Astrocyte (in vitro differentiated cells and primary cell): ENCODE data around the gene M6PR. TPM values are rescaled to one million over a fixed set of nuclear protein-coding genes. Genes with fewer than 3 reads are reported as not detected.

Experiments used
- DNase-seq: peaks from one replicate; pipeline ENCODE4 v3.0.0-alpha.2; 2010; ENCODE audit warnings: low read depth
- FAIRE-seq: peaks from 2 replicates; lab custom pipeline; 2011; peaks lifted over from hg19 to GRCh38; lab: Jason Lieb, UNC
- H2AFZ ChIP-seq: 2 replicates; pipeline ENCODE4 v1.6.0; 2012; ENCODE audit warnings: low read depth, low read length, inconsistent platforms
- H3K27ac ChIP-seq: 2 replicates; pipeline ENCODE4 v1.5.1; 2011; ENCODE audit warnings: low read depth, low read length, inconsistent platforms
- H3K27me3 ChIP-seq: 2 replicates; pipeline ENCODE4 v1.6.0; 2011; ENCODE audit warnings: low read length, inconsistent platforms; ENCODE audit not compliant: insufficient read depth
- H3K36me3 ChIP-seq: 2 replicates; pipeline ENCODE4 v1.5.1; 2011; ENCODE audit warnings: low read length, inconsistent platforms; ENCODE audit not compliant: insufficient read depth
- H3K4me1 ChIP-seq: 2 replicates; pipeline ENCODE4 v1.5.1; 2011; ENCODE audit warnings: low read length, inconsistent platforms; ENCODE audit not compliant: insufficient read depth
- H3K4me2 ChIP-seq: 2 replicates; pipeline ENCODE4 v1.6.0; 2012; ENCODE audit warnings: low read length, inconsistent platforms
- H3K4me3 ChIP-seq: 2 replicates; pipeline ENCODE4 v1.5.1; 2011; ENCODE audit warnings: low read depth, mild to moderate bottlenecking, low read length, inconsistent platforms; ENCODE audit not compliant: insufficient read depth
- H3K79me2 ChIP-seq: 2 replicates; pipeline ENCODE4 v1.6.0; 2012; ENCODE audit warnings: mild to moderate bottlenecking, low read length, inconsistent platforms; ENCODE audit not compliant: insufficient read depth
- H3K9ac ChIP-seq: 2 replicates; pipeline ENCODE4 v1.6.0; 2012; ENCODE audit warnings: mild to moderate bottlenecking, low read length, inconsistent platforms
- H3K9me3 ChIP-seq: 2 replicates; pipeline ENCODE4 v1.5.1; 2012; ENCODE audit warnings: low read depth, mild to moderate bottlenecking, low read length, inconsistent platforms; ENCODE audit not compliant: insufficient read depth
- H4K20me1 ChIP-seq: 2 replicates; pipeline ENCODE4 v1.6.0; 2012; ENCODE audit warnings: low read length, inconsistent platforms; ENCODE audit not compliant: insufficient read depth
- H3K27ac Mint-ChIP-seq: one replicate; pipeline ENCODE4 v1.8.0; 2021; ENCODE audit warnings: mild to moderate bottlenecking, mixed read lengths; ENCODE audit not compliant: unreplicated experiment
- H3K27me3 Mint-ChIP-seq: one replicate; pipeline ENCODE4 v1.8.0; 2021; ENCODE audit warnings: low read depth, mixed read lengths; ENCODE audit not compliant: unreplicated experiment
- H3K36me3 Mint-ChIP-seq: one replicate; pipeline ENCODE4 v1.8.0; 2021; ENCODE audit warnings: low read depth, mixed read lengths; ENCODE audit not compliant: unreplicated experiment
- H3K4me1 Mint-ChIP-seq: one replicate; pipeline ENCODE4 v1.8.0; 2021; ENCODE audit warnings: low read depth, mixed read lengths; ENCODE audit not compliant: unreplicated experiment
- H3K4me3 Mint-ChIP-seq: one replicate; pipeline ENCODE4 v1.8.0; 2021; ENCODE audit warnings: mild to moderate bottlenecking, moderate library complexity, mixed read lengths; ENCODE audit not compliant: unreplicated experiment
- H3K9me3 Mint-ChIP-seq: one replicate; pipeline ENCODE4 v1.8.0; 2021; ENCODE audit warnings: mild to moderate bottlenecking, mixed read lengths; ENCODE audit not compliant: unreplicated experiment
- CTCF ChIP-seq: IDR thresholded peaks from 2 replicates; pipeline ENCODE4 v1.5.1; 2011; ENCODE audit warnings: low read depth, mild to moderate bottlenecking, inconsistent platforms, low read length, moderate library complexity; ENCODE audit not compliant: insufficient read depth
- EZH2 ChIP-seq: IDR thresholded peaks from 2 replicates; pipeline ENCODE4 v1.6.1; 2012; ENCODE audit warnings: mild to moderate bottlenecking, low read length, inconsistent platforms; ENCODE audit not compliant: insufficient read depth
- total RNA-seq: library from RNA; stranded (reverse); gene quantifications from 2 replicates; pipeline ENCODE4 v1.2.1, GENCODE V29; 2021

Gene M6PR
- total RNA-seq, 1 donor from 2014 or later = 159 TPM

- H3K4me1 Mint-ChIP-seq = no peaks in the 10 kb centered on the region
- H3K27ac Mint-ChIP-seq = no peak overlapping the region
- Histone ChIP-seq H3K4me2 (no peak overlapping the region), H3K4me1 (no peaks in the 10 kb centered on the region), H3K4me3 (no peak overlapping the region), H2AFZ (no peak overlapping the region), H3K27me3 (no peaks in the 10 kb centered on the region), H3K79me2 (no peaks in the 10 kb centered on the region), H3K36me3 (no peaks in the 10 kb centered on the region), H3K9me3 (no peaks in the 10 kb centered on the region), H3K27ac (no peak overlapping the region), H4K20me1 (no peaks in the 10 kb centered on the region), H3K9ac (no peak overlapping the region)
- H3K27me3 Mint-ChIP-seq = no peaks in the 10 kb centered on the region
- H3K36me3 Mint-ChIP-seq = peaks cover 2% of the 10 kb centered on the region
- H3K4me3 Mint-ChIP-seq = no peak overlapping the region
- TF ChIP-seq CTCF (no peak), EZH2 (no peak)
- FAIRE-seq (no peak), DNase-seq (no peak)
- H3K9me3 Mint-ChIP-seq = peaks cover 7% of the 10 kb centered on the region
Observed at GRCh38 chr12:8960176-8960575, 10.7 kb upstream of the M6PR start.

GRCh38 chr12:8958066-8958465, 8.6 kb upstream of the M6PR start:
- Mint-ChIP-seq H3K36me3 (peaks cover 2% of the 10 kb centered on the region), H3K9me3 (no peaks in the 10 kb centered on the region), H3K27me3 (no peaks in the 10 kb centered on the region), H3K27ac (no peak overlapping the region), H3K4me3 (no peak overlapping the region), H3K4me1 (no peaks in the 10 kb centered on the region)
- H3K4me2 ChIP-seq = no peak overlapping the region
- H2AFZ ChIP-seq = no peak overlapping the region
- H3K36me3 ChIP-seq = no peaks in the 10 kb centered on the region
- no peaks in the 10 kb centered on the region for H3K9me3 ChIP-seq
- no peaks in the 10 kb centered on the region for H3K27me3 ChIP-seq
- no peak overlapping the region for H3K27ac ChIP-seq
- H3K4me3 ChIP-seq = no peak overlapping the region
- FAIRE-seq (no peak), DNase-seq (no peak)
- H3K9ac ChIP-seq = no peak overlapping the region
- TF ChIP-seq CTCF (no peak), EZH2 (no peak)
- H4K20me1 ChIP-seq = no peaks in the 10 kb centered on the region
- no peaks in the 10 kb centered on the region for H3K79me2 ChIP-seq
- no peaks in the 10 kb centered on the region for H3K4me1 ChIP-seq

GRCh38 chr12:8957561-8957960, 8.1 kb upstream of the M6PR start:
- Histone ChIP-seq H3K27me3 (no peaks in the 10 kb centered on the region), H3K4me1 (no peaks in the 10 kb centered on the region), H3K9me3 (no peaks in the 10 kb centered on the region), H3K4me3 (no peak overlapping the region), H3K4me2 (no peak overlapping the region), H3K36me3 (no peaks in the 10 kb centered on the region), H3K27ac (no peak overlapping the region), H2AFZ (no peak overlapping the region), H4K20me1 (no peaks in the 10 kb centered on the region), H3K9ac (no peak overlapping the region), H3K79me2 (no peaks in the 10 kb centered on the region)
- Mint-ChIP-seq H3K4me3 (no peak overlapping the region), H3K27ac (no peak overlapping the region), H3K9me3 (no peaks in the 10 kb centered on the region), H3K4me1 (no peaks in the 10 kb centered on the region), H3K36me3 (peaks cover 2% of the 10 kb centered on the region), H3K27me3 (no peaks in the 10 kb centered on the region)
- TF ChIP-seq CTCF (no peak), EZH2 (no peak)
- DNase-seq (no peak), FAIRE-seq (no peak)
